NT2/D1 (cell line): ENCODE measurements around the gene STXBP2.

Experiments
- DNase-seq: peaks from one replicate; pipeline ENCODE4 v3.0.0-alpha.2; 2011; ENCODE audit warnings: low read depth, low spot score
- H3K27me3 ChIP-seq: 2 replicates; pipeline ENCODE4 v1.6.0; 2011; ENCODE audit warnings: mild to moderate bottlenecking; ENCODE audit not compliant: insufficient read length, insufficient read depth
- H3K36me3 ChIP-seq: 2 replicates; pipeline ENCODE4 v1.6.1; 2011; ENCODE audit warnings: mild to moderate bottlenecking, low read length, mixed read lengths; ENCODE audit not compliant: insufficient read depth, insufficient read length
- H3K4me1 ChIP-seq: 2 replicates; pipeline ENCODE4 v1.5.1; 2011; ENCODE audit not compliant: insufficient read depth, insufficient read length
- H3K4me3 ChIP-seq: 2 replicates; pipeline ENCODE4 v1.5.1; 2011; ENCODE audit warnings: low read depth; ENCODE audit not compliant: insufficient read length
- H3K9ac ChIP-seq: 2 replicates; pipeline ENCODE4 v1.6.0; 2011; ENCODE audit warnings: low read depth; ENCODE audit not compliant: insufficient read length
- H3K9me3 ChIP-seq: 2 replicates; pipeline ENCODE4 v1.5.1; 2011; ENCODE audit warnings: mild to moderate bottlenecking, low read length; ENCODE audit not compliant: insufficient read depth
- SUZ12 ChIP-seq: IDR thresholded peaks from 2 replicates; pipeline ENCODE4 v1.6.1; 2011; ENCODE audit not compliant: insufficient read length, insufficient read depth; ENCODE audit errors: extremely low read depth
- YY1 ChIP-seq: IDR thresholded peaks from 2 replicates; pipeline ENCODE4 v1.6.1; 2011; ENCODE audit not compliant: insufficient read length, insufficient read depth
- ZNF274 ChIP-seq: IDR thresholded peaks from 2 replicates; pipeline ENCODE4 v1.6.1; 2011; ENCODE audit warnings: mild to moderate bottlenecking, low read depth, low read length

STXBP2 gene

DNA sequence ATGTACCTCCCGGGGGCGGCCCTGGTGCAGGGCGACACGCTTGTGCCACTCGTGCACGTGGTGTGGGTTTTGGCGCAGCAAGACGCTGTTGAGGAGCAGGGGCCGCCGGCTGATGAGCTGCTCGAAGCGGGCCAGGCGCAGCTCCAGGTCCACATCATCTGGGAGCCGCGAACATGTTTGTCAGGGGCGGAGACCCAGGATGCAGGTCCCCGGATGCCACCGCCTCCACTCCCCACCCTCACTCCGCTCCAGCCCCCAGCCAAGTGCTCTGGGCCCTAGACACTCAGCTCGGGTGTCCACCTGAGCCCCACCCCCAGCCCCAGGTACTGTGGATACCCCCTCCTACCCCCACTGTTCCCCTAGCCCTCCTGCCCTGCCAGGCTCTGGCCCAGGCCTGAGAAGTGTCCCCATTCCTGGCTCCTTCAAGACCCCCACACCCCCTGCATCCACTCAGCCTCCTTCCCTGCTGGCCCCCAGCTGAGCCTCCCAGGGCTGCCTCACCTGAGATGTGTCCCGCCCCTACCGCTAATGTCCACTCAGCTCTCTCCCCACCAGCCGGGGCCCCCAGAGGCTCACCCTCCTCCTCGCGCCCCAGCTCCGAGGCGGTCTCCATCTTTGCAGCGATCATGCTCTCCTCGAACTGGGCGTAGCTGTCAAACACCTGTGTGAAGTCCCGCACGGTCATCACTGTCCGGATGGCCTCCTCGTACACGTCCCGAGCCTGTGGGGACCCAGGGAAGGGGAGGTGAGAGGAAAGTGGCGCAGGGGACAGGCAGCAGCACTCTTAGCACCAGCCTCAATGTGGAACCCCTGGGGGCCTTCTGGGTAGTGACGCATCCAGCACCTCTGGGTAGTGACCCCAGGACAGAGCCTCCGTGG lies 12.9 kb upstream of the STXBP2 start:
- Histone ChIP-seq H3K36me3 (peaks cover 91% of the 10 kb centered on the region), H3K4me3 (no peak overlapping the region), H3K9ac (no peak overlapping the region), H3K27me3 (no peaks in the 10 kb centered on the region), H3K4me1 (peaks cover 3% of the 10 kb centered on the region), H3K9me3 (no peaks in the 10 kb centered on the region)
- no peak for DNase-seq
- TF ChIP-seq YY1 (no peak), ZNF274 (no peak), SUZ12 (no peak)

DNA sequence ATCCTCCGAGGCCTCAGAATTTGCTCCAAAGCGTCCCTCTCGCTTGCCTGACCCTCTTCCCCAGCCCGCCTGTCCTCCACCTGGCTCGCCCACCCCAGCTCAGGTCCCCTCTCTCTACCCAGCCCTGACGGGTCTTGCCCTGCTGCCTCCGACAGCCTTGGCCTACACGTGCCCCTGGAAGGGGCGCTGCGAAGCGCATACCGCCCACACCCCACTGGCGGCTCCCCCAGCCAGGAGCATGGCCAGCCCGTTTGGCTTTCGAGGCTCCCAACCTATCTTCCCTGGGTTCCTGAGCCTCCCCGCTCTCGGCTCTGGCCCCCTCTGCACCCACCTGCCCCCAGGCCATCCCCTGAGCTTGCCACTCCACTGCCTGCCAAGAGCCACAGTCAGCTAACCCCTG lies 12.1 kb upstream of the STXBP2 start:
- H3K36me3 ChIP-seq: peaks cover 84% of the 10 kb centered on the region
- H3K9ac ChIP-seq: no peak overlapping the region
- H3K27me3 ChIP-seq: no peaks in the 10 kb centered on the region
- H3K4me1 ChIP-seq: peaks cover 3% of the 10 kb centered on the region
- DNase-seq: no peak
- no peak for TF ChIP-seq ZNF274
- no peak for TF ChIP-seq YY1
- no peak for TF ChIP-seq SUZ12
- no peaks in the 10 kb centered on the region for H3K9me3 ChIP-seq
- no peak overlapping the region for H3K4me3 ChIP-seq

DNA sequence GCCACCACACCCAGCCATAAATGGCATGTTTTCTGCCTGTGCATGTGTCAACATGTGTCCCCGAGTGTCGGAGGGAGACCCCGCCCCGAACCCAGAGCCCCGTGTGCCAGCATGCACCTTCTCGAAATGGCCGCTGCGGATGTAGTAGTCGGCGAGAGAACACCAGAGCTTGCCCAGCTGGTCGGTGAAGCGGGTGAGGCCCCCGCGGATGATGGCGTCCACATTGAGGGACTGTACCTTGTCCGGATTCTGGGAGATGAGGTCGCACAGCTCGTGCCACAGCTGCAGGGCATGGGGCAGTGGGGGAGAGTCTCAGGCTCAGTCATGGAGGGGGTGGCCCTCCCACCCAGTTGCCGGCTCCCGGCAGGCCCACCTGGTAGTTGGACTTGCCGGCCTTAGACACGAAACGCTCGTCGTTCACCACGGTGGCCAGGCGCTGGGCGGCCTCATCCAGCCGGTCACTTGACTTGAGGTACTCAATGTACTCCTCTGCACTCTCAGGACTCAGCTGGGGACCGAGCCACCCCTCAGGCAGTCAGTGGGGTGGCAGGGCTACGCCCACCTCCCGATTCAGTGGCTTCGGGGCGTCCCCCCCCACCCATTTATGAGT lies 11.0 kb upstream of the STXBP2 start:
- H3K9me3 ChIP-seq: no peaks in the 10 kb centered on the region
- H3K4me1 ChIP-seq: peaks cover 6% of the 10 kb centered on the region
- H3K4me3 ChIP-seq: no peak overlapping the region
- H3K36me3 ChIP-seq: peaks cover 77% of the 10 kb centered on the region
- H3K9ac ChIP-seq: no peak overlapping the region
- TF ChIP-seq SUZ12: no peak
- TF ChIP-seq YY1: no peak
- no peak for TF ChIP-seq ZNF274
- no peak for DNase-seq
- H3K27me3 ChIP-seq: no peaks in the 10 kb centered on the region

DNA sequence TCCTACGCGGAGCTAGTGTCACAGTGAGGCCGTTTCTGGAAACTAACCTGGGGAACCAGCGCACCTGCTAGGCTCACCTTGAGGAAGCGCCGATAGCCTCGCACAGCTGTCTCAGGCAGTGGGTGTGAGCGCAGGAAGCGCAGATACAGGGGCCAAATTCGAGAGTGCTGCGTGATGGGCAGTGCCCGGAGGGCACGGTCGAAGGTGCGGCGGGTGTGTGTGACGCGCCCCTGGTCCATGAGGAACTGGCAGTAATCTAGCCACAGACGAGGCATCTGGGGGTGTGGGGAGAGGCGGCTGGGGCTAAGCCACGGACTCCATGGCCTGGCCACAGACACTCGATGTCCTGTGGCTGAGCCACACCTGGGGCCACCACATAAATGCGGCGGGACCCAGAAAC lies 9.7 kb upstream of the STXBP2 start:
- Histone ChIP-seq H3K36me3 (peaks cover 73% of the 10 kb centered on the region), H3K4me3 (no peak overlapping the region), H3K9me3 (no peaks in the 10 kb centered on the region), H3K4me1 (peaks cover 6% of the 10 kb centered on the region), H3K9ac (no peak overlapping the region), H3K27me3 (no peaks in the 10 kb centered on the region)
- TF ChIP-seq ZNF274: no peak
- TF ChIP-seq YY1: no peak
- TF ChIP-seq SUZ12: no peak
- no peak for DNase-seq

DNA sequence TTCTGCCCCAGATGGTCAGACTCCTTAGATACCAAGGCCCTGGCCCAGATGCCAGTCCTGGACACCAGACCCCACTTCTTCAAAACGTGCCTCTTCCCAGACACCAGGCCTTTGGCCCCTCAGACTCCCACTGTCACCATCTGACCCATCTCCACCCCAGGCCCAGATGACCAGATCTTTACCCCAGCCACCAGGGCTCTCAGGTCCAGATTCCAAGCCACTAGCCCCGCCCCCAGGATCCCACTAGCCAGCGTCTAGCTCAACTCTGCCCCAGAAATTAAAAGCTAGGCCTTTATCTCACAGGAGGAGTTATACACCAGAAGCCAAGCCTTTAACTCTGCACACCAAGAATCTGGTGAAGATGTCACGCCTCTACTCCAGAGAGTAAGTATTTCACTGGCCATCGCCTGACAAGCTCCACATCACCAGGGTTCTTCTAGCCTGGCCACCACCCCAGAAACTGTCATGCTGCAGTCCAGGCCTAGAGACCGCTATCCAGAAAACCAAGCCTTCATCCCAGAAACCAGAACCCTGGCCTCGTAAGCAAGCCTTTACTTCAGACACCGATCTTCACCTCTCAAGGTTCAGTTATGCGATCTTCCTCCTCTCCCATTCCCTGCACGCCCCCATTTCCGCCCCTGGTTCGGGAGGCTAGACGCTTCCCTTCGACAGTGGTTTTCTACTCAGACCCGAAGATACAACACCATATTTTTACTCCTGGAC lies 8.2 kb upstream of the STXBP2 start:
- DNase-seq: no peak

DNA sequence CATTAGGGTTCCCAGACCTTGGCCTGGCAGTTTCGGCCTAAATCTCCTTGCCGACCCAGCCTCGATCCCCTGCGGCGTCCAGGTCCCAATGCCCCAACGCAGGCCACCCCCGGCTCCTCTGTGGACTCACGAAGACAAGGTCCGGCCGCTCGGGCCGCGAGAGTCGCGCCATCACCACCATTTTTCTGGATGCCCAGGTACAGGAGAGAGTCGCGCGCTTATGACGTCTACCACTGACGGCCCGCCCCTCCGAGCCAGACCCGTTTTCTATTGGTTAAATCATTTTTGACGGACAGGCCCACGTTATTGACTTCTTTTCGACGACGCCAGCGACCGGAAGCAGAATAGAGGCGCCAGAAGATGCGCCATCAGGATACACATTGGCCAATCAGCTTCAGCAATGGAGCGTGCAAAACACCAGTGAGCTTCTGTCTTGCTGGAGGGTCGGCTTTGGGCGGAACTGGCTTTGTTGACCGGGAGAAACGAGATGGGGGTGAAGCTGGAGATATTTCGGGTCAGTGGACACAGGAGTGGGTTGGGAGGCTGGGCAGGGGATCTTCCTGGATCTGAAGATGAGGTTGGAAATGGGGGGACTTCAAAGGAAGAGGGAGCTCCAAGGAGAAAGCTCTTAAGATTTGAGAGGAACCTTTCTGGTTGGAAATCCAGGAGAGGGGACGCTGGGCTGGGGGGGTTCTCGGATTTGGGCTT lies 7.4 kb upstream of the STXBP2 start, which contains the start of the genes PET100 and XAB2:
Gene PET100, plus strand, starts transcription at position 447 of the 708 bp plus-strand sequence. Its CDS starts 41 bp downstream, at position 488.
Gene XAB2, minus strand, starts transcription at position 199 of the 708 bp plus-strand sequence. Its CDS starts 18 bp downstream, at position 181.
- peaks cover 6% of the 10 kb centered on the region for H3K4me1 ChIP-seq
- peak within 1 kb of the TSS; percentile 93 for H3K9ac ChIP-seq
- peak within 1 kb of the TSS; percentile 96 for H3K4me3 ChIP-seq
- DNase-seq: peak; percentile 95
- no peaks in the 10 kb centered on the region for H3K9me3 ChIP-seq
- H3K36me3 ChIP-seq: peaks cover 58% of the 10 kb centered on the region
- TF ChIP-seq YY1 (peak; percentile 29), SUZ12 (no peak)
- peaks cover 10% of the 10 kb centered on the region for H3K27me3 ChIP-seq

More for the DNA sequence above, 8.2 kb upstream of the STXBP2 start:
- Histone ChIP-seq H3K4me3 (peak overlapping the region; percentile 96), H3K27me3 (peaks cover 4% of the 10 kb centered on the region), H3K9me3 (no peaks in the 10 kb centered on the region), H3K36me3 (peaks cover 65% of the 10 kb centered on the region), H3K4me1 (peaks cover 6% of the 10 kb centered on the region), H3K9ac (peak overlapping the region; percentile 93)
- TF ChIP-seq ZNF274 (no peak), SUZ12 (no peak), YY1 (no peak)
